Esophagus muscularis mucosa (tissue), 3 donors: ENCODE data around the gene SYNGR1.

Source experiments
- POLR2A ChIP-seq: fragments of 450-650 bp; IDR thresholded peaks from one replicate; pipeline ENCODE4 v1.6.1; 2017; ENCODE audit warnings: antibody characterized with exemption, moderate library complexity, mild to moderate bottlenecking, low read depth
- POLR2AphosphoS5 ChIP-seq, 2 donors: sonication (generic); formaldehyde crosslinking; IDR thresholded peaks; one replicate each; pipeline ENCODE4 v1.6.1; 2017; ENCODE audit warnings: antibody characterized with exemption in 2 of 2
- TF ChIP-seq, protein P1 (sequence below), 3 experiments: fragments of 200-600 bp in 2 of 3; fragments of 450-650 bp in 1 of 3; sonication (generic) in 2 of 3; IDR thresholded peaks; one replicate each; pipeline ENCODE4 v1.5.1; 2017 to 2019; ENCODE audit warnings: antibody characterized with exemption in 3 of 3, mild to moderate bottlenecking in 2 of 3, moderate library complexity in 1 of 3

DNA sequence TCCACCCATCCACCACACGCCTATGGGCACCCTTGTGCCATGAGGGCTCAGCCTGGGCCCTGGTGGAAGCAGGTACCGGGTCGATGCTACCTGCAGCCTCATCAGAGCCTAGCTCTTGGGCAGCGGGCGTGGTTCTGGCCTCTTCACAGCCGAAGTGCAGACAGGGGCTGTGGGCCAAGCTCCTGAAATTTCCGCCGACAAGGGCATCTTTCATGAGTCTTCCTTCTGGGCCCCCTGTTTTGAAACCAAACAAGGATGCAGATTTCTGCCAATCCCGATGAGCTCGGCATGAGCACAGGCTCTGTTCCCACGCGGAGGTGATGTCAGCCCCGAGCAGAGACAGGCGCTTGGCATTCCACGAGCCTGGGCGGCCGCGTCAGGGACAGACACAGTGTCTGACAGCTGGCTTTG is 84.5 kb downstream of the SYNGR1 start:
- TF ChIP-seq, protein P1, sequence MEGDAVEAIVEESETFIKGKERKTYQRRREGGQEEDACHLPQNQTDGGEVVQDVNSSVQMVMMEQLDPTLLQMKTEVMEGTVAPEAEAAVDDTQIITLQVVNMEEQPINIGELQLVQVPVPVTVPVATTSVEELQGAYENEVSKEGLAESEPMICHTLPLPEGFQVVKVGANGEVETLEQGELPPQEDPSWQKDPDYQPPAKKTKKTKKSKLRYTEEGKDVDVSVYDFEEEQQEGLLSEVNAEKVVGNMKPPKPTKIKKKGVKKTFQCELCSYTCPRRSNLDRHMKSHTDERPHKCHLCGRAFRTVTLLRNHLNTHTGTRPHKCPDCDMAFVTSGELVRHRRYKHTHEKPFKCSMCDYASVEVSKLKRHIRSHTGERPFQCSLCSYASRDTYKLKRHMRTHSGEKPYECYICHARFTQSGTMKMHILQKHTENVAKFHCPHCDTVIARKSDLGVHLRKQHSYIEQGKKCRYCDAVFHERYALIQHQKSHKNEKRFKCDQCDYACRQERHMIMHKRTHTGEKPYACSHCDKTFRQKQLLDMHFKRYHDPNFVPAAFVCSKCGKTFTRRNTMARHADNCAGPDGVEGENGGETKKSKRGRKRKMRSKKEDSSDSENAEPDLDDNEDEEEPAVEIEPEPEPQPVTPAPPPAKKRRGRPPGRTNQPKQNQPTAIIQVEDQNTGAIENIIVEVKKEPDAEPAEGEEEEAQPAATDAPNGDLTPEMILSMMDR (IDR thresholded peaks at IDR 0.05), result no peak
- TF ChIP-seq POLR2A (no peak), POLR2AphosphoS5 (IDR thresholded peaks at IDR 0.05) (no peak)
